Esophagus (tissue), 2 donors: Measurements from ENCODE around the gene DPM2. TPM values are rescaled to one million over a fixed set of nuclear protein-coding genes. Genes with fewer than 3 reads are reported as not detected.

Source experiments
- H3K27ac ChIP-seq, 2 donors: one replicate each; pipeline ENCODE4 v1.5.1; 2013; ENCODE audit warnings: low read depth in 2 of 2, mild to moderate bottlenecking in 2 of 2, inconsistent platforms in 1 of 2, low read length in 1 of 2, moderate library complexity in 1 of 2
- H3K27me3 ChIP-seq, 2 donors: one replicate each; pipeline ENCODE4 v1.6.1; 2013; ENCODE audit warnings: low read length in 2 of 2, control low read depth in 1 of 2, mild to moderate bottlenecking in 1 of 2; ENCODE audit not compliant: insufficient read depth in 2 of 2, control insufficient read depth in 1 of 2
- H3K36me3 ChIP-seq, 2 donors: one replicate each; pipeline ENCODE4 v1.6.1; 2013; ENCODE audit warnings: low read length in 1 of 2; ENCODE audit not compliant: control insufficient read depth in 2 of 2, insufficient read depth in 2 of 2
- H3K4me1 ChIP-seq, 2 donors: one replicate each; pipeline ENCODE4 v1.6.1; 2013; ENCODE audit warnings: low read length in 1 of 2; ENCODE audit not compliant: control insufficient read depth in 2 of 2, insufficient read depth in 2 of 2
- H3K4me3 ChIP-seq, 2 donors: one replicate each; pipeline ENCODE4 v1.5.1; 2013; ENCODE audit warnings: low read length in 2 of 2, mild to moderate bottlenecking in 2 of 2, low read depth in 1 of 2, moderate library complexity in 1 of 2
- H3K9me3 ChIP-seq, 2 donors: one replicate each; pipeline ENCODE4 v1.6.1; 2013; ENCODE audit warnings: mild to moderate bottlenecking in 2 of 2, low read depth in 1 of 2, low read length in 1 of 2, moderate library complexity in 1 of 2; ENCODE audit not compliant: control insufficient read depth in 2 of 2, insufficient read depth in 1 of 2
- WGBS, 2 donors: extraction: QIAGEN DNeasy Blood & Tissue Kit; methylation state at CpG; one replicate each; pipeline ENCODE4 v1.1.7; 2013; 5-methylcytosine and 5-hydroxymethylcytosine counted together
- polyA plus RNA-seq, 2 donors: library from polyadenylated mRNA; stranded (reverse); fragments of 200-250 nt; gene quantifications; one replicate each; pipeline ENCODE4 v1.2.3, GENCODE V29; 2013
- donor health status: healthy with polysubstance abuse.
- donor health status: Bipolar disorder and iron deficiency.

Gene DPM2
- polyA plus RNA-seq, 2 donors: 25.2 to 28.2 TPM

DNA sequence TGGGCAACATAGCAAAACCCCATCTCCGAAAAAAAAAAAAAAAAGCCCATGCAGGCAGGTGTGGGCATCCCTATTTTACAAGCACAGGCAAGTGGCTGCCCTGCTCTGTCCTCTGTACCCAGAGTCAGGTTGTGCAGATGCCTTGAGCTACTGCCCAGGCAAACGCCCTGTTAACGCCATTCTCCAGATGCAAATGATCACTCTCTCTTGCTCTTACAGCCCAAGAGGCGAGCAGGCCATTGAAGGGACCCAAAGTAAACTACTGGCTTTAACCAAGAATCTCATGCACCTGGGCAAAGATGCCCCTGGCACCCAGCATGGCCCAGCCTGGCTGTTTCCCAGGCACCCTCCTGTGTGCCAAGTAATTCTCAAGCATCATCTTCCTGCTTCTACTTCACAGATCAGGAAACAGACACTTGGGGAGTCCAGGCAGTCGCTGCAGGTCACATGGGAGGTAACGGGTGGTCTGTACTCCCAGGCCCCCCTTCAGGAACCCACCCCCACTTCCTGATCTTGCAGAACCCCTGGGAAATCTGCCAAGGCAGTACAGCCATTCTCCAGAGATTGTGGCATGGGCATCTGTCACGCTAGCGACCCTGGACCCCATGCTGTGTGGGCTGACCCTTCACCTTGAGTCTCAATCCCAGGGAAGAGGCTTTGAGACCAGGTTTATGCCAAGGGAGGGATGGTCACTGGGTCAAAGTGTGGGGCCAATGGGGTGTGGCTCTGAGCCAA lies 28.9 kb upstream of the DPM2 start:
- Histone ChIP-seq H3K4me1 (peaks cover 47 to 63% of the 10 kb centered on the region in 2 donors), H3K27me3 (no peaks in the 10 kb centered on the region), H3K9me3 (no peaks in the 10 kb centered on the region), H3K27ac (peak overlapping the region; percentile 98 to 99), H3K36me3 (peaks cover 0 to 2% of the 10 kb centered on the region in 2 donors), H3K4me3 (no peak overlapping the region)
- 37 to 45% methylated on average over 8 of the region's 8 CpGs for WGBS, 2 donors

DNA sequence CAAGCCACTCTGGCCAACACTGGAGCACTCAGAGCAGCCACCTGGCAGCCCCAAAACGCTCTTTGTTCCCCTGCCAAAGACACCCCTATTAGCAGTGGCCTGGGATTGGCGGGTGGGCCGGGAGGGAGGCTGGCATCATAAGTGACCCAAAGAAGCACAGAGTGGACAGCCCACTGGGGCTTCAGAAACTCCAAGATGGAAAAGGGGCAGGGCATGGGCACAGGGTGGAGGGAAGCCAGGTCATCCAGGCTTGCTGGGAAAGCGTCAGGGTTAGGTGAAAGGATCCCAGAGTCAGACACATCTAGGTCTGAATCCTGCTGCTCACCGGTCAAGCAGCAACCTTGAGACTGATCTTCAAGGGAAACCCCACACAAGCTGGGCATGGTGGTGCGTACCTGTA lies 28.3 kb upstream of the DPM2 start:
- Histone ChIP-seq H3K4me3 (no peak overlapping the region), H3K27ac (peak overlapping the region; percentile 98 to 99), H3K36me3 (peaks cover 0 to 3% of the 10 kb centered on the region in 2 donors), H3K27me3 (no peaks in the 10 kb centered on the region), H3K9me3 (no peaks in the 10 kb centered on the region), H3K4me1 (peaks cover 45 to 64% of the 10 kb centered on the region in 2 donors)
- 30 to 36% methylated on average over 6 of the region's 6 CpGs for WGBS, 2 donors

GRCh38 chr9:127963359-127964064 lies 25.9 kb upstream of the DPM2 start:
- no peaks in the 10 kb centered on the region for H3K27me3 ChIP-seq
- WGBS, 2 donors: 38 to 53% methylated on average over 19 of the region's 19 CpGs
- peaks cover 0 to 3% of the 10 kb centered on the region in 2 donors for H3K36me3 ChIP-seq
- H3K4me1 ChIP-seq: peaks cover 39 to 65% of the 10 kb centered on the region in 2 donors
- H3K27ac ChIP-seq: peak overlapping the region; percentile 73 to 95
- no peak overlapping the region for H3K4me3 ChIP-seq
- H3K9me3 ChIP-seq: no peaks in the 10 kb centered on the region

DNA sequence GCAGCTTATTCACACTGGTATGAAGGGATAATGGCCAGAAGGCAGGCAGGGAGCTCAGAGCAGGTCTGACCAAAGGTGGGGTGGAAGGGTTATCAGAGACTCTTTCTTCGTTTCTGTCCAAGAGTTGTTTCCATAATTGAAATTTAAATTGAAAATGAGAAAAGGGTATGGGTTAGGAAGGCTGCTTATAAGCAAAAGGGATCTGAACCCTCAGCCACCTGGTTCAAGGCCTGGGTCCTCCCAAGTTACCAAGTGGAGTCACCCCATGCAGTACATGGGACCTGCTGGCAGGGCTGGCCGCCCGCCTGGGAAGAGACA lies 25.3 kb upstream of the DPM2 start:
- Histone ChIP-seq H3K27me3 (no peaks in the 10 kb centered on the region), H3K27ac (peak overlapping the region; percentile 73 to 95), H3K9me3 (no peaks in the 10 kb centered on the region), H3K4me3 (no peak overlapping the region), H3K36me3 (peaks cover 0 to 3% of the 10 kb centered on the region in 2 donors), H3K4me1 (peaks cover 39 to 60% of the 10 kb centered on the region in 2 donors)
- 39 to 53% methylated on average over 3 of the region's 3 CpGs for WGBS, 2 donors

- H3K27ac ChIP-seq: peak overlapping the region; percentile 73 to 95
- whole genome bisulfite sequencing, 2 donors: 38 to 48% methylated on average over 3 of the region's 3 CpGs
Observed at GRCh38 chr9:127962278-127962677, 24.6 kb upstream of the DPM2 start.

DNA sequence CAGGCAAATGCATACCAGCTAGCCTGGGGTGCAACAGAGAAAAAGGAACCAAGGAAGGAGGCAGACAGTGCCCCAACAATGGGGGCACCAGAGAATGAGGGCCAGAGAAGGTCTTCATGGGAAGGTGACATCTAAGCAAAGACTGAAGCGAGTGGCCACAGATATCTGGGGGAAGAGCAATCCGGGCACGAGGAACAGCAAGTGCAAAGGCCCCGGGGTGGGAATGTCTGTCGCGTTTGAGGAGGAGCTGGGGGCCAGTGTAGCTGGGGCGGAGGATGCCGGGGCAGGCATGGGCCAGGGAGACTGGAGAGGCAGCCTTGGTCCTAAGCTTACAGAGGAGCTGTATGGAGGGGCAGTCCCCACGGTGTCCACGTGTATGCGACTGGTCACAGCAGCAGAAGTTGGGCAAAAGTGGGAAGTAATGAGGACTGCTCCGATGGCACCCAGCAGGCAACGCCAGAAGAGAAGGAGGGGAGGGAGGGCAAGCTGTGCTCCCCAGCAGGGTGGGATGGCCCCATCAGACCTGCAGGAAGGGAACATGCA lies 24.0 kb upstream of the DPM2 start:
- no peaks in the 10 kb centered on the region for H3K27me3 ChIP-seq
- no peak overlapping the region for H3K4me3 ChIP-seq
- H3K36me3 ChIP-seq: peaks cover 0 to 3% of the 10 kb centered on the region in 2 donors
- H3K4me1 ChIP-seq: peaks cover 28 to 51% of the 10 kb centered on the region in 2 donors
- no peaks in the 10 kb centered on the region for H3K9me3 ChIP-seq
- H3K27ac ChIP-seq: peak overlapping the region; percentile 89 to 95
- WGBS, 2 donors: 87 to 89% methylated on average over 13 of the region's 13 CpGs

More at GRCh38 chr9:127962278-127962677, 24.6 kb upstream of the DPM2 start:
- Histone ChIP-seq H3K9me3 (no peaks in the 10 kb centered on the region), H3K4me1 (peaks cover 34 to 54% of the 10 kb centered on the region in 2 donors), H3K27me3 (no peaks in the 10 kb centered on the region), H3K4me3 (no peak overlapping the region), H3K36me3 (peaks cover 0 to 3% of the 10 kb centered on the region in 2 donors)

- WGBS, 2 donors: 74 to 77% methylated on average over 2 of the region's 2 CpGs
- H3K4me1 ChIP-seq: peaks cover 27 to 46% of the 10 kb centered on the region in 2 donors
- no peaks in the 10 kb centered on the region for H3K27me3 ChIP-seq
- H3K9me3 ChIP-seq: no peaks in the 10 kb centered on the region
- H3K27ac ChIP-seq: peak overlapping the region; percentile 89 to 95
- no peak overlapping the region for H3K4me3 ChIP-seq
- peaks cover 0 to 3% of the 10 kb centered on the region in 2 donors for H3K36me3 ChIP-seq
Observed at GRCh38 chr9:127961155-127961490, 23.5 kb upstream of the DPM2 start.

DNA sequence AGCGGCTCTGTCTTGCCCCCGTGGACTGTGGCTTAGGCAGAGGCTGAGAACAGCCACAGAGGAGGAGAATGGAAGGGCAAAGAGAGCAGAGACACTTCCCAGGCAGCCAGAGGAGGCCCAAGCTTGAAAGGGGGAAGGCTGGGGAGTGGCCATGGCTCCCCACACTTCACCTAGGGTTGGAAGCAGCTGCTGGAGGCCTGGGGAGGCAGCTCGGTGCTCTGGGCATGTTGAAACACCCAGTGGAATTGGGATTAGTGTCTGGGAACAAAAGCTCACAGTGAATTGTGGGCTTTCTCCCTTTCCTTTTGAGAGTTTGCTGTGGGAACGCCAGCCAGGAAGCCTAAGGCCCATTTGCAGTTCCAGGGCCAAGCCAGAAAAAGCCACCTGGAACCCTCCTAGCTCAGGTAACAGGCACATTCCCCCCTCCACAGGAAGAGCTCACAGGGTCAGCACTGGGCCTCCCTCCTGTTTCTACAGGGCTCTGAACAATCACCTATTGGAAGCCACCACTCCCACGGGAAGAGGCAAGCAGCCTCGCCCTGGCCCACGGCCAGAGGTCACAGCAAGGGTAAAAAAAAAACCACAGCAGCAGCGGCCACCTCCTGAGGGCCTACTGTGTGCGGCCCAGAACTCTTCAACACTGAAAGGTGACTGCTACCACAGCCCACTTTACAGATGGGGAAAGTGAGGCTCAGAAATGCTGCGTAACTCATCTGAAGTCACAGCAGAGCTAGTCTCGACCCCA lies 22.9 kb upstream of the DPM2 start:
- H3K4me3 ChIP-seq: no peak overlapping the region
- no peaks in the 10 kb centered on the region for H3K27me3 ChIP-seq
- peaks cover 0 to 3% of the 10 kb centered on the region in 2 donors for H3K36me3 ChIP-seq
- peaks cover 24 to 47% of the 10 kb centered on the region in 2 donors for H3K4me1 ChIP-seq
- H3K9me3 ChIP-seq: no peaks in the 10 kb centered on the region
- 36 to 37% methylated on average over 10 to 11 of the region's 11 CpGs for WGBS, 2 donors
- H3K27ac ChIP-seq: peak overlapping the region; percentile 89 to 95

DNA sequence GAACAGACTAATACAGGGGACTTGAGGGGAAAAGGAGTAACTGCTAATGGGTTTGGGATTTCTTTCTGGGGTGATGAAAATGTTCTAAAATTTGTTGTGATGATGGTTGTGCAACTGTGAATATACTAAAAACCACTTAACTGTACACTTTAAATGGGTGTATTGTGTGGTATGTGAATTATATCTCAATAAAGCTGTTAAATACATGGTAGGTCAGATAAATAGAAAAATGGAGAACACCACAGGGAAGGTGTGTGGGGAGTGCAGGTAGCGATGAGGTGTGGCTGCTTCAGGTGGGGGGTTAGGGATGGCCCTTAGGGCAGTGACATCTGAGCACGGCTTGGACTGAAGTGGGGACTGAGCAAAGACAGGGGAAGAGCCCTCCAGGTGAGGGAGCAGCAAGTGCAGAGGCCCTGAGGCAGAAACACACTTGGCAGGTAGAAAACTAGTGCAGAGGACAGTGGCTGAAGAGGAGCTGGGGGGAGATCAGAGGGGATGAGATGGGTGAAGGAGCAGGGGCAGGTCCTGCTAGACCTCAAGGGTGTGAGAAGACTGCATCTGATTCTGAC lies 22.3 kb upstream of the DPM2 start:
- 53 to 60% methylated on average over 2 of the region's 2 CpGs for WGBS, 2 donors
- peaks cover 24 to 45% of the 10 kb centered on the region in 2 donors for H3K4me1 ChIP-seq
- peak overlapping the region; percentile 89 to 95 for H3K27ac ChIP-seq

More for the DNA sequence above, 22.3 kb upstream of the DPM2 start:
- Histone ChIP-seq H3K36me3 (peaks cover 0 to 3% of the 10 kb centered on the region in 2 donors), H3K4me3 (no peak overlapping the region), H3K27me3 (no peaks in the 10 kb centered on the region), H3K9me3 (no peaks in the 10 kb centered on the region)
